Right hindlimb (tissue), 1 donor: ENCODE measurements around the gene AKNA.

Source experiments
- DNase-seq: peaks from one replicate; pipeline ENCODE4 v3.0.0-alpha.2; 2018

Gene AKNA

GRCh38 chr9:114394523-114395333 lies 6.9 kb upstream of the AKNA start:
- DNase-seq: peak; percentile 63

DNA sequence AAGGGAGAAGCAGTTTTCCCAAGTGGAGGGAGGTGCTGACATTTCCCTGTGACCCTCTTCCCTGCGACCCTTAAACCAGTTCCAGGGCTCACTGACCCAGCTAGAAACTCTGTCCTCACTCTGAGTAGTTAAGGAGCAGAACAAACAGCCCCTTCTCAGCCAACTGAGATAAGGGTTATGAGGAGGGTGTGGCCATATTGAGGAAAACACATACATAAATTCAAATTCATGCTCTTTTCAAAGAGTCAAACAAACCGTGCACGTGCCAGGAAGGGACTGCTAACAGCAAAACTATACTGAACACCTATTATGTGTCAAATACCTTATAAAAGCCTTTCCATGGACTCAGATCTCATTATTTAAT lies 4.9 kb upstream of the AKNA start:
- DNase-seq: no peak

DNA sequence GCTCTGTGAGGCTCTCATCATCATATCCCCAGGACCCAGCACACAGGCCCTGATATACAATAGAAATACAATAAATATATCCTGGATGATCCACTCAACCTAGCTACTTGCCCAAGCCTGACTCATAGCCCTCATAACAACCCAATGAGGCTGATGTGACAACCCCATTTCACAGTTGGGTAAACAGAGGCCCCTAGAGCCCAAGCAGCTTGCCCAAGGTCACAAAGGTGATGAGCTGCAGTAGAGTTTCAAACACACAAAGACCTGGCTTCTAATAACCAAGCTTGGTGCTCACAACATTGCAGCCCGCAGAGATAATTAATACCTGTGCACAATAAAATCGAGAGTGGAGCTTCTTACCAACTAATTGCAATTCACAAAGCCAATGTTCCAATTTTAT lies 3.2 kb upstream of the AKNA start:
- no peak for DNase-seq

DNA sequence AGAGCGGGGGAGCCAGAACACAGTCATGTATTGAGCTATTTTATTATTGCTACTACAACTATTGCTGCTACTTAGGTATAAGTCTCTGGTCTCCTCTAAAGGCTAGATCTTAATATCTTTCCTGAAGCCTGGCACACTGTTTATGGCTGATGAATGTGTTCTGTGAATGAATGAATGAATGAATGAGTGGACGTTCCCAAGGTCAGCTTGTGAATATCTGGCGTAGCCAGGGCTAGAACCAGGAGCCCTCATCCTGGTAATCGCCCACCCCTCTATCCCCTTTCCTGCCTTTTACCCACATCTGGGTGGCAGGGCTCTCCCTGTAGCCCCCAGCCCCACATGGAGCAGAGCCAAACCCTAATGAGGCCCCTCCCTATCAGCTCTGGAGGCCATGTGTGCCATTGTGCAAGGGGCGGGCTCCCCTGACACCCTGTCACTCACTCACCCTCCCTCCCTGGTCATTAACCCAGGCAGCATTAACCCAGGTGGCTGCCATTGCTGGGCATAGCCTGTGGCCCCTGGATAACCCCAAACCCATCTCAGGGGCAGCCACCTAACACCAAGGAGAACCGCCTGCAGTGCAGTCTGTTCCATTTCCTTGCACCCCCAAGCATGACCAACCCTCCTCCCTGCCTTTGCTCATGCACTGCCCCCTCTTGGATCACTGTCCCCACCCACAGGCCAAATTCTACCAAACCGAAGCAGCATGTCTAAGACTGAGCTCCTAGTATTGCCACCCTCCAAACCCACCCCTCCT lies 2.0 kb upstream of the AKNA start:
- no peak for DNase-seq

DNA sequence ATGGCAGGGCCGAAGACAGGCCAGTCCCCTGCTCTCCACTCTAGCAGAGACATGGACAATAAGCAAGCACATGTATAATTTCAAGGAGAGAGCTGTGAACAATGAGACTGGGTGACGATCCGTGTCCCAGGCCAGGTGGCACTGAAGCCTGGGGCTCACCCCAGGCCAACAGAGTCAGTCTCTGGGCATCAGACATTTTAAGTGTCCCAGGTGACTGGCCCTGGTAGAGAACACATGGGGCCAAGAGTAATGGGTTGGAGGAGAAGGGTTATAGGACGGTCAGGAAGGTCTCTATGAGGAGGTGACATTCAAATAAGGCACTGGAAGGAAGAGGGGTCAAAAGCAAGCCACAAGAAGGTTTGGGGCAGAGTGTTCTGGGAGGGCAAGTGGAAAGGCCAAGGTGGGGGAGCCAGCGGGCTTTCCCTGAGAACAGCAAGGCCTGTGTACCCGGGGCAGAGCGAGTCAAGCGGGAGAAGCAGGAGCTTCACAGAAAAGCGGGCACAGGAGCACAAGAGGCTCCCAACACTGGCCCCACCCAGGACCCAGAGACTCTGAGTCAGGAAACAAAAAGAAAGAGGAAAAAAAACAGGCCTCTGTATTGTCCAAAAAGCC lies 1.1 kb upstream of the AKNA start:
- DNase-seq: no peak

DNA sequence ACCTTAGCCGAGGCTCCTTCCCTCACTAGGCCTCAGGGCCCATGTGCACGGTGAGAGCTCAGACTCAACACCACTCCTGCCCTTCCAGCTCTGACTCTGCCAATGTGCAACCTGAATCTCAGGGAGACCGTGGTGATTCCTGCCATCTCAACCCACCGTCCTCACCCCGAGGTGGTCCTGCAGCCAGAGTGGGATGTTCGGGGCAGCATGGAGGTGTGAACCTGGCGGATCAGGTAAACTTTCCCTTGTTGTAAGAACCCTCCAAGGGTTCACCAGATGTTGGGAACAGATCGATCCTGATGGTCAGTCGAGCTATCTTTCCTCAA lies 538 bp upstream of the AKNA start:
- DNase-seq: no peak

DNA sequence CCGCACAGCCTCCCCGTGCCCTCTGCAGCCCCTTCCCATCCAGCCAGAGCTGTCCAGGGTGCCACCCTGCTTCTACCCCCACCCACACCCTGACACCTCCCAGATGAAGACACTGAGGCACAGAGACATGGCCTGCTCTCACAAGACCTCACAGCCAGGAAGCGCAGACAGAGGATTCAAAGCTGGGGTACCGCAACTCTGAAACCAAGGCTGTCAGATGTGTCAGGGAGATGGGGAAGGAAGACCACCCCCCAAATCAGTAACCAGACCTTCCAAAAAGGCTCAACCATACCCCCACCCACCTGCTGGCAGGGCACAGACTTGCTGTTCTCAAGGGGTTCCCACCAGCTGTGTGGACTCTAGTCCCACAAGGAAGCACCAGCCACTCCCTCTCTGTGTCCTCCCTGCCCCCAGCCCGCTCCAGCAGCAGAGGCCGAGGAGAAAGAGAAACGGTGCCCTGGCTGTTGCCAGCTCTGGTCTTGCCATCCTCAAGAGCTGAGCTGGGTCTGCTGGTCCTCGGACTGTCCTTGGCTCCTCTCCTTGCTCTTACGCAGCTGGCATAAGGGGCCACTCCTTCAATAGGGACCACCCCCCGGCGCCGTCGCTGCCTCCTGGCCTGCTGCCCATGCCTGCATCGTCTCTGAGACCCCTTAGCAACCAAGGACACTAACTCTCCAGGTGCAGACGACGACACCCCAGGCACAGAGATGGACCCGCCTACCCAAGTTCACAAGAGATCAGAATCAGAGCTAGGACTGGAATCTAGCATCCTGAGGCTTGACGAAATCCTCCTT lies 699 bp downstream of the AKNA start:
- peak; percentile 66 for DNase-seq

- DNase-seq: no peak
Measured at GRCh38 chr9:114386361-114386885, 1.4 kb downstream of the AKNA start.

DNA sequence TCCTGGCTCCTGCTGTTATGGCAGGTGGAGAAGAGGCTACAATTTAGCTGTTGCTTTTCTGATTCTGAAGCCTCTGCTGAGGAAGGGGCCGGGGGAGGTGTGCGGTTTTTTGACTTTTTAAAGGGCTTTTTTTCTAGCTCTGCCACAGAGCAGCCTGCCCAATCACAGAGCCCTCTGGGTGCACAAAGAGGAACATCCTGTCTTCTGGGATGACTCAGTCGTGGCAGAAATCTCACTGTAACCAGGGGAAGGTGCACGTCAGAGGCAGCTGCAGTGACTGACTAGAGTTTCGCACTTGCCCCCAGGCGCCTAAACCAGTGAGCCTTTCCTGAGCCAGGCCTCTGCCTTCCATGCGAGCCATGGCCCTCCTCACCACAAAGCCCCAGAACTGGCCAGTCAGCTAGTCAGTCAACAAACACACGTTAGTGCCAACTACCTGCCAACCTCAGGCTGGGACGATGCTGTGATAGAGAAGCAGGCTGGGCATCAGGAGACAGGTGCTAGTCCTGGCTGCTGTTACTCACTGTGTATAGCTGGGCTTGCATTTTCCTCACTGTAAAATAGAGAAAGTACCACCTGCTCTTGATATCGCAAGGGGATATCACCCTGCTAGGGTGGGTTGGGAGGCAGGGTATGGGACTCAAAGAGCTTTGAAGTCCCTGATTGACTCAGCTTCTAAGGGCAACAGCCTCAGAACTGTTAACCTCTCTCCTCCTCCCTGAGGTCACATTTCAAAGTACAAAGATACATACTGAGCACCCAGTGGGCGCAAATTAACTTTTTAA lies 2.2 kb downstream of the AKNA start:
- DNase-seq: no peak

DNA sequence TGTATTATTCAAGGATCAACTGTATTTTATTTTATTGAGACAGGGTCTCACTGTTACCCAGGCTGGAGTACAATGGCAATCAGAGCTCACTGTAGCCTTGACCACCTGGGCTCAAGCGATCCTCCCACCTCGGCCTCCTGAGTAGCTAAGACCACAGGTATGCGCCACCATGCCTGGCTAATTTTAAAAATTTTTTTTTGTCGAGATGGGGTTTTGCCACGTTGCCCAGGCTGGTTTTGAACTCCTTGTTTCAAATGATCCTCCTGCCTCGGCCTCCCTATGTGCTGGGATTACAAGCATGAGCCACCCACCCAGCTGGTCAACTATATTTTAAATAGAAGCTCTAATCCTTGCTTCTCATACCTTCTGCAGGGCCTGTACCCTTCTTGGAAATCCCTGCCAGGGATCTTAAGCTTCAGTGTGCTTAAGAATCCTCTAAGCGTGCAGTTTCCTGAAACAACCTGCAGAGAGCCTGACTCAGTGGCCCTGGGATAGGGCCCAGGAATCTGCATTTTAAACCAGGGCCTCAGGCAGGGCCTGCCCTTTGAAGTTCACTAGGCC lies 2.9 kb downstream of the AKNA start:
- no peak for DNase-seq

GRCh38 chr9:114384341-114384740 lies 3.4 kb downstream of the AKNA start:
- no peak for DNase-seq

DNA sequence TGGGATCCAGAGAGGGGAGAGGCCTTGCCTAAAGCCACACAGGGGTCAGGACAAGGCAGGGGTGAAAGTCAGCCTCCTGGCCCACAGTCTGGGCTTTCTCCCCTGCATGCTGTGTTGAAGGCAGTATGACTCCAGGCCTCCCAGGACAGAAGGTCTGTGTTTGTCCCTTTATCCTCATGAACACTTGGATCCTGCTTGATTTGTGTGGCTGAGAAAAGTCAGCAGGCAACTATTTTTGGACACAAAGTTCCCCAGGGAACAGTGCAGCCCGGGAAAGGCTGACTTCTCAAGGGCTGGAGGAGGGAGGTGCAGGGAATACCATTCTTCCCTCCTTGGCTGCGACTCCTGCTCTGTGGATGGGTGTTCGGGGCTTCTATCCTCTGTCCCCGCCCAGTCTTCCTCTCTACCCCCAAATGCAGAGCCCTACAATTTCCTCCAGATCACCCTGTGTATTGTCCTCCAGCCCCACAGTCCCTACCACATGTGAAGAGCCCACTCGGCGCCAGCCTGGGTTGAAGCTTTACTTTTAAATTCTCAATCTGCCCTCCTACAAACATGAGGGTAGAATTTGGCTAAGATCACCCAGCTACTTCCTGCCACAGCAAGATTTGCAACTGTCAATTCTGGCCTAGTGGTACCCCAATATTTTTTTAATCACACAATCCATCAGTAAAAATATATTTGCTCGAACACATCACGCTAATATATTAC lies 4.1 kb downstream of the AKNA start:
- DNase-seq: peak; percentile 62

DNA sequence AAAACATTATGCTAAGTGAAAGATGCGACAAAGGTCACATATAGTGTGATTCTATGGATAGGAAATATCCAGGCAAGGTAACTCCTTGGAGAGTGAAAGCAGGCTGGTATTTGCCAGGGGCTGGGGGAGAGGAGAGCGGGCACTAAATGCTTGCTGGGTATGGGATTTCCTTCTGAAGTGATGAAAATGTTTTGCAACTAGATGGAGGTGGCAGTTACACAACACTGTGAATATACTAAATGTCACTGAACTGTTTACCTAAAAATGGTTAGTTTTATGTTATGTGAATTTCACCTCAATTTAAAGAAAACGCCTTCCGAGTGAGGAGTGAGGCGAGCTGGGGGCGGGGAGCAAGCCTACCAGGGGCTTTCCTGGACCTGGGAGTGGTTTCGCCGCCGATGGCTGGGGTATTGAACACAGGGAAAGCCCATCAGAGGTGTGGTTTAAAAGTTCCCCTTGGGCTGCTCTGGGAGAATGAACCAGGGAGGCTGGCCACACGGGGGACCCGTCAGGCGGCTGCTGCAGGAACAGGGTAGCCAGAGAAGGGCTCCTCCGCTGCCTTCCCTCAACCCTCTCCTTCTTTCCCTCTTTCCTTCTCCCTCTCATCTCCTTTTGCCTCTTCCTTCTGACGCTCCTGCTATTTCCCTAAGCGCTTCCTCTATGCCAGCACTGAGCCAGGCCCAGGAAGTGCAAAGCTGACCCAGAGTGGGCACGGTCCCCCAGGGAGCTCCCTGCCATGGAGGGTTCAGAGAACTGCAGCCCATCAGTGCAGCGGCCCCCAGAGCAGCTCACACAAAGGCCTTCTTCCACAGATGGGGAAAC lies 4.9 kb downstream of the AKNA start:
- DNase-seq: no peak

GRCh38 chr9:114378883-114379282 lies 8.9 kb downstream of the AKNA start:
- DNase-seq: no peak

DNA sequence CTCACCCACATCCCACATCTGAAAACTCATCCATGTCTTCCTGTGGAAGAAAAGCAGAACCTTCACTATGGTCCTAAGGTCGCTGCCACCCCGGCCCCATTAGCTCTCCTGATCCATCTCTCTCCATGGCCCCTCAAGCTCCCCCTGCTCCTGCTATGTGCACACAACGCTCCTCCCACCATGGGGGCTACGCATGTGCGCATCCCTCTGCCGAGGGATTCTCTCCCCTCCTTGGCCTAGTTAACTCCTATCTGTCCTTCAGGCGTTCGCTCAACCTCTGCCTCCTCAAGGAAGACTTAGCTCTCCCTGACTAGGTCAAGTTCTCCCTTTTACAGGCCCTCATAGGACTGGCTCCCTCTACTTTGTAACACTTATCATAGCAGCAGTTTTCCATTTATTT lies 9.8 kb downstream of the AKNA start:
- DNase-seq: no peak

DNA sequence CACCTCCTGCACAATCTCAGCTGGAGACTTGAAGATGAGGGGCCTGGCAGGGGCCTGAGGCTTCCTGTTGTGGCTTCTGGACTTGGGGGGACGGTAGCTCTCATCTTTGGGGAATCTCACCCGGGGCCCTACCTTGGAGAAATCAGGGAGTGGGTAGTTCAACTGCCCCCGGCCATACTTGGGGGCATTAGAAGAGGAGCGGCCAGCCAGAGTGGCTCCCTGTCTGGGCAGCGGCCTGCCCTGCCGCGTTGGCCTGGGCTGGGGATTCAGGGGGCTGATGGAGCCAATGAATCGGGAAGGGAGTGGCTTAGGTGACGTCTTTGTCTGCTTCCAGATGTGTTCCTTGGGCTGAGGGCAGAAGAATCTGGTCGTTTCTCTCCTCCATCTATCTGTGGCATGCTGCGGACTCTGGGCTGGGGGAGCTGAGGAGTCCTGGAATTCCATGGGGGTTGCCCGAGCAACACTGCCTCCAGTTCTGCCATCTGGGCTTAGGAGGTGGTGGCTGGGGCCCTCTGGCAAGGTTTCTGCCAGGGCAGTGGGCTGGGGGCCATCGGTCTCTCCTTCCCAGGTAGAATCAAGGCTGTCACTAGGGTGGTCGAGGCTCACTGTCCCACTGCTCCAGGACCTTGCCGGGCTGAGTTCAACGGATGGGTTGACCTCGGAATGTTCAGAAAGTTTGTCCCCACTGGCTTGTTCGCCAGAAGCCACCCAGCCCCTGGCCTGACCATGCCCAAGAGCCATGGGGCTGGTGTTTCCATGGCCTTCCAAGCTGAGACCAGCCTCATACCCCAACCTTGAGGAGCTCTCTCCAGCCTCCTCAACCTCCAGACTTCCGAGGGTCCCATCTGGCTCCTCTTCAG lies 11.0 kb downstream of the AKNA start:
- no peak for DNase-seq

GRCh38 chr9:114375386-114376175 lies 12.2 kb downstream of the AKNA start:
- no peak for DNase-seq

- no peak for DNase-seq
Measured at GRCh38 chr9:114374936-114375335, 12.8 kb downstream of the AKNA start.
